Right ventricle myocardium superior (tissue), 1 donor: ENCODE measurements around the gene BRIP1. TPM values are rescaled to one million over a fixed set of nuclear protein-coding genes. Genes with fewer than 3 reads are reported as not detected.
"Not testable (repeated sequence)": the region's sequence is repeated elsewhere in the genome, so short reads cannot be mapped to it uniquely, and the experiment has no call there.

Experiments
- ATAC-seq: fragments of 200-7000 bp; cut with Tn5 transposase; one replicate; pipeline ENCODE4 v1.9.1; 2020; ENCODE audit warnings: mild to moderate bottlenecking; ENCODE audit not compliant: poor library complexity
- DNase-seq: peaks from one replicate; pipeline ENCODE4 v3.0.0-alpha.2; 2020
- intact Hi-C: fragments of 100-400 bp; cut with DNase I; formaldehyde crosslinking; loops from one replicate; pipeline ENCODE4 v1.11.2; 2022
- total RNA-seq: library from RNA; stranded (reverse); fragmentation: NEBNext Ultra II Directional; extraction: Animal tissue kit (Norgen Biotek cat#: 25700); gene quantifications from one replicate; pipeline ENCODE4 v1.2.1, GENCODE V29; 2021
- donor health status: DM: no; HTN: yes; CAD: no; lungs with severe emphysema.

The BRIP1 gene
- total RNA-seq, 1 donor from 2014 or later = 0.22 TPM

DNA sequence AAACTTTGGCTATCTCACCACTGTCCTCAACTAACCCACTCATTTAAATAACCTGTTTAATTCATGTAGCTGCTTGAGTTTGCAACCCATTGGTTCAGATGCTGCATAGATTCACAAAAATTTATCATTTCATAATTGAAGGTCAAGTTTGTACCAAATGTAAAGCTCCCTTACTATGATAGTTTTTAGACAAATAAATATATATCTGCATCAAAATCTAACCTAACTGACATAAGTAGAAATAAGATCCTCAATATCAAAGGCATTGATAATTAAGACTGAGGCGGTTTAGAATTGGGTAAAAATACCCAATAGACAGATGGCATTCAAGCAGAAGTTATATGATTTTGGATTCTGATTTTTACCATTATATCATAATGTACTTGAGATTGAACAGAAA lies 139.4 kb downstream of the BRIP1 start:
- ATAC-seq = no peak
- DNase-seq = no peak
- intact Hi-C loops = no loop called here

DNA sequence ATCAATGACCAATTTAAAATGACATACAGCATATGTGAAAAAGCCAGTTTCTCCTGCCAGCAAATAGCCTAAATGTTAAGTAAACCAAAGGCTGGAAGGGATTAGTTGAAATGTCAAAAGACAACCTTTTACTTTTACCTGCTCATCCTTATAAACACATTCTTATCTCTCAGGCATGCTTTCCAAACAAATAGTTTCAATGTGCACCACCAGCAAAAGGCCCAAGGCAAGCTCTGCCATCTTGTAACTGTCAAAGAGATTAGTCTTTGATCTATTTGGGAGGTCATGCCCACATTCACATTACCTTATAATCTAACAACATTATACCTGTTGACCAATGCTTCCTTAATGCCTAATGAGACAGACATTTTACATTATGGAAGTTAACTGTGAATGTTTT lies 140.1 kb downstream of the BRIP1 start:
- no peak for ATAC-seq
- intact Hi-C loops = no loop called here
- DNase-seq = no peak

DNA sequence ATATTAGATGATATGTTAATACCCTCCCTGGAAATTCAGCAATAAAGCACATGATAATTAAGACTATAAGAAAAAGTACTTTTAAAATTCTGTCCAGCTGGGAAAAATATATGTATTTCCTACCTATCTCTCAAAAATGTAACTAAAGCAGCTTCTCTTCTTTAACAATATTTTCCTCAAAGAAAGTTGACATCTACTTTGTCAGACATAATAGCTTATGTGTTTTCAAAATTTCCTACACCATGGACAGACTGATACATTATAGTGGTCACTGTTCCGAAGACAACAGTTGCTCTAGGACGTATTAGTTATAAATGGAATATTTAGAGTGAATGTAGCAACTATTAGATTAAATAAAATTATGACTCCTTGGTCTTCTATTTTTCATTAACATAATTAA lies 140.9 kb downstream of the BRIP1 start:
- DNase-seq (no peak), ATAC-seq (no peak)
- intact Hi-C loops = no loop called here

DNA sequence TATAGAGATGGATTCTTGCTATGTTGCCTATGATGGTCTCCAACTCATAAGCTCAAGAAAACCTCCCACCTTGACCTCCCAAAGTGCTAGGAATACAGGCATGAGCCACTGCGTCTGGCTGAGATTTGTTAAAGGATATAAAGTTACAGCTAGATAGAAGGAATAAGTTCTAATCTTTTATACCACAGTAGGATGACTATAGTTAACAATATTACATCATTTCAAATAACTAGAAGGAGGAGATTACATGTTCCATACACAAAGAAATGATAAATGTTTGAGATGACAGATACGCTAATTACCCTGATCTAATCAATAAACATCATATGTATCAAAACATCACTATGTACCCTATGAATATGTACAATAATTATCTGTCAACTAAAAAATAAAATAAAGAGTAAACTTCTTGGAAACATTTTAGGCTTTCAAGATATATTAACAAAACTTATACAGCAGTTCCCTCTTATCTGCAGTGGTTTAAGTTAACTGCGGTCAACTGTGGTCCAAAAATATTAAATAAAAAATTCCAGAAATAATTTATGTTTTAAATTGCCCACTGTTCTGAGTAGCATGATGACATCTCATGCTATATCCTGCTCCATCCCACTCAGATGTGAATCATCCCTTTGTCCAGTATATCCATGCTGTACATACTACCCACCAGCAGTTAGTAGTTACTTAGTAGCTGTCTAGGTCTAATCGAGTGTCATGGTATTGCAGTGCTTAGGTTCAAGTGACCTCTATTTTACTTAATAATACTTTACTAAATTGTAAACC lies 143.1 kb downstream of the BRIP1 start:
- DNase-seq = no peak
- ATAC-seq = no peak
- intact Hi-C loops = no loop called here

DNA sequence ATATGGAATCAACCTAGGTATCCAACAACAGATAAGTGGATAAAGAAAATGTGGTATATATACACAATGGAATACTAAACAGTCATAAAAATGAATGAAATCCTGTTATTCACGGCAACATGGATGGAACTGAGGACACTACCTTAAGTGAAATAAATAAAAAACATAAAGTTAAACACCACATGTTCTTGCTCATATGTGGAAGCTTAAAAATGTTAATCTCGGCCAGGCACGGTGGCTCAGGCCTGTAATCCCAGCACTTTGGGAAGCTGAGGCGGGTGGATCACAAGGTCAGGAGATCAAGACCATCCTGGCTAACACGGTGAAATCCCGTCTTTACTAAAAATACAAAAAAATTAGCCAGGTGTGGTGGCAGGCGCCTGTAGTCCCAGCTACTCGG lies 144.1 kb downstream of the BRIP1 start:
- ATAC-seq, intact Hi-C loops, DNase-seq: not testable (repeated sequence)

DNA sequence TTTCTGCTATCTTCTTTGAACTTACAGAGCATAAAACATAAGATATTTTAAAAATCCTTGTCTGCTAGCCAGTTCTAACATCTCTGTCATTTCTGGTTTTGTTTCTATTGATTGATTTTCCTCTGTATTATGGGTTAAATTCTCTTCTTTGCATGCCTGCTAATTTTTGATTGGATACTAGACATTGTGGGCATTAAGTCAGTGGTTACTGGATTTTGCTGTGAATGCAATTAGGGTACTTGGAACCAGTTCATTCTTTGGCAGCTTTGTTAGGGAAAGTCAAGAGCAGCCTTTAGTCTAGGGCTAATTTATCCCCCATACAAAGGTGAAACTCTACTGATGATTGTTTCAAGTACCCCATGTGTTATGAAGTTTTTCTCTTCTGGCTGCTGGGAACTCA lies 145.3 kb downstream of the BRIP1 start:
- no peak for ATAC-seq
- intact Hi-C loops = no loop called here
- no peak for DNase-seq

DNA sequence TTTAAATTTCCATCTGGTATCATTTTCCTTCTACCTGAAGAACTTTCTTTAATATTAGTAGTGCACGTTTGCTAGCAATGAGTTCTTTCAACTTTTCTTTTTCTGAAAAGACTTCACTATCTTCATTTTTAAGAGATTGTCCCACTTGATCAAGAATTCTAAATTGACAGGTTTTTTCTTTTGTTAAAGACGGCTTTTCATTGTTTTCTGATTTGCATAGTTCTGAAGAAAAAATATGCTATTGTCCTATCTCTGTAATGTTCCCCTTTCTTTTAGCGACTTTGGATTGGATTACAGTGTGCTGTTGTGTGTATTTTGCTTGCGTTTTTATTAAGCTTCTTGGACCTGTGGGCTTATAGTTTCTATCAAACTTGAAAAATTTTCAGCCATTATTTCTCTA lies 146.0 kb downstream of the BRIP1 start:
- no peak for DNase-seq
- intact Hi-C loops = no loop called here
- ATAC-seq = no peak

DNA sequence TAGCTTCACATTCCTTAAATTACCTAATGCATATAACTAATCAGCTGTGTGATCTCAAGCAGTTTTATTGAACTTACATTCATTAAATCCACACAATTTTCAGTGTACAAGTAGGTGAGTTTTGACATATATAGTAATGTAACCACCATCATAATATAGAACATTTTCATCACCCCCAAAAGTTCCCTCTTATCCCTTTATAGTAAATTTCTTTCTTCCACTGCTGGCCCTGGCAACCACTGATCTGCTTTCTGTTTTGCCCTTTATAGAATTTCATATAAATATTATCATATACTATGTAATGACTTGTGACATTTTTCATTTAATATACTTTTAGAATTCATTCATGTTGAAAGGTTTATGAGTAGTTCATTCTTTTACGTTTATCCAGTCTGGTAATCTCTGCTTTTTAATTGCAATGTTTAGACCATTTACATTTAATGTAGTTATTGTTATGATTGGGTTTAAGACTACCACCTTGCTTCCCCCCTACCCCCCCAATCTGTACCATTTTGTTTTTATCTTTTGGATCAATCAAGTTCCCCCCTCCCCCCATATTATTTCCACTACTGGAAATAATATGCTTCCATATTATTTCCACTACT lies 147.0 kb downstream of the BRIP1 start:
- no peak for ATAC-seq
- intact Hi-C loops = no loop called here

DNA sequence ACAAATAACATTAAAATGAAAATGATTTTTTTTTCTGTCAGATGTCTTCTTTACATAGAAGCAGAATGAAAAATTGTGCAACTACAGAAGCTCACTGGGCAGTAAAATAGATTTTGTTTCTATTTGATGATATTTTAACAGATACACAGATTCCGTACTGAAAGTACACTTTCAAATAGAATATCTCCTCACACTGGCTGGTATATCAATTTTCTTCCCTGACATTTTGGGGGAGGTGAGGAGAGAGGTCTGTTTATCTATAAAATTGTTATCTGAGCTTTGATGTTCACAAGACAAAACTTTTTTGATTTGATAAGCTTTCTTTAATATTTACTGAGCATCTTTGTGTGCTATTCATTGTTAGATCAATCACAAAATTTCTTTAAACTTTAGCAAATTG lies 148.0 kb downstream of the BRIP1 start:
- DNase-seq (no peak), ATAC-seq (no peak)
- intact Hi-C loops = no loop called here

More for the DNA sequence above, 147.0 kb downstream of the BRIP1 start:
- no peak for DNase-seq

DNA sequence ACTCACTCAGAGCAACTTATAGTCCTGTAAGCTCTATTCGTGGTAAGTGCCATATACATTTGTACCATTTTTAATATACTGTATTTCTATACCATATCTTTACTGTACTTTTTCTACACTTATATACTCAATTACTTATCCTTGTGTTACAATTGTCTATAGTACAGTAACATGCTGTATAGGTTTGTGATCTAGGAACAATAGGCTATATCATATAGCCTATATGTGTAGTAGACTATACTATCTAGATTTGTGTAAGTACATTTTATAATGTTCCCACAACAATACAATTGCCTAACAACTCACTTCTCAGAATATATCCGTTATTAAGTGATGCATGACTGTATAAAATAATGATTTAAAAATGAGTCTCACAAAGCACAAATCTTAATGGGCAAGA lies 149.0 kb downstream of the BRIP1 start:
- ATAC-seq (no peak), DNase-seq (no peak)
- intact Hi-C loops = no loop called here

DNA sequence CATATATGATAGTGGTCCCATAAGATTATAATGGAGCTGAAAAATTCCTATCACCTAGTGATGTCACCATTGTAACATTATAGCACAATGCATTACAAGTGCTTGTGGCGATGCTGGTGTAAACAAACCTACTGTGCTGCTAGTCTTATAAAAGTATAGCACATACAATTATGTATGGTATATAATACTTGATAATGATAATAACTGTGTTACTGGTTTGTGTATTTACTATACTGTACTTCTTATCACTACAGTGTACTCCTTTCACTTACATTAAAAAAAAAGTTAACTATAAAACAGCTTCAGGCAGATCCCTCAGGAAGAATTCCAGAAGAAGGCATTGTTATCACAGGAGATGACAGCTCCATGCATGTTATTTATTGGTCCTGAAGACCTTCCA lies 150.3 kb downstream of the BRIP1 start:
- no peak for DNase-seq
- intact Hi-C loops = no loop called here
- no peak for ATAC-seq

DNA sequence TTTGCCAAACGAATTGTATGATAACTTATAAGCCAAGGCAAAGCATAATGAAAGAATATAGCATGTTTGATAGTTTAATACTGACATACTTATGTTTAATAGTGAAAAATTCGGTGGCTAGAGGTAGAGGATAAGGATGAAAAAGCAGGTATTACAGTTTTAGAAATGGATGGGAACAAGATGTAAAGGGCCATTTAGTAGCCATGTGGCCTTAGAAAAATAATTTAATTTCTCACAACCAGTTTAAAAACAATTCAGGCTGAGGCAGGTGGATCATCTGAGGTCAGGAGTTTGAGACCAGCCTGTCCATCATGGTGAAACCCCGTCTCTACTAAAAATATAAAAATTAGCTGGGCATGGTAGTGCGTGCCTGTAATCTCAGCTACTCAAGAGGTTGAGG lies 152.8 kb downstream of the BRIP1 start:
- ATAC-seq (no peak), DNase-seq (no peak)
- intact Hi-C loops = no loop called here

DNA sequence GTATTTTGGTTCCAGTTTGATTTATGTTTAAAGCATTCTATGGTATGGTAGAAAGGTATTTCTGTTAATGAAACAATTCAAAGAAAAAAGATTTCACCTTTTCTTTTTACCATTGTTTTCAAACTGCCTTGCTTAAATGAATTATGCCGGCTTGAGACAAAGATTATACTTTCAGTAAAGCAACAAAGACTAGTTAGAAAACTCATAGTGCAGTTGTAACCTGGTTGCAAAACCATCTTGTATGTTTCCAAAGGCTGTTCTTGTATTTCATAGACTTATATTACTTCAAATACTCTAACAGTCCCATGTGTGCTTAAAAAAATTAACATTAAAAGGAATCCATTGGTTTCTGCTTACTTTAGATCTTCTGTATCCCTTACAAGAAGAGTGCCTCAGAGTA lies 153.8 kb downstream of the BRIP1 start:
- intact Hi-C loops = no loop called here
- no peak for ATAC-seq
- no peak for DNase-seq

DNA sequence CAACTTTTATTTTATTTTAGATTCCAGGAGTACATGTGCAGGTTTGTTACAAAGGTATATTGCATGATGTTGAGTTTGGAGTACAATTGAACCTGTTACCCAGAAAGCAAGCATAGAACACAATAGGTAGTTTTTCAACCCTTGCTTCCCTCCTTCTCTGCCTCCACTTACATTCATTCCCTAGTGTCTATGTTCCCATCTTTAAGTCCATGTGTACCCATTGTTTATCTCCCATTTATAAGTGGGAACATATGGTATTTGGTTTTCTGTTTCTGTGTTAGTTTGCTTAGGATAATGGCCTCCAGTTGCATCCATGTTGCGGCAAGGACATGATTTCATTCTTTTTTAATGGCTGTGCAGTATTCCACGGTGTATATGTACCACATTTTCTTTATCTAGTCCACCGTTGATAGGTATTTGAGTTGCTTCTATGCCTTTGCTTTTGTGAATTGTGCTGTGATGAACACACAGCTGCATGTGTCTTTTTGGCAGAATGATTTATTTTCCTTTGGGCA lies 158.3 kb downstream of the BRIP1 start:
- ATAC-seq (no peak), DNase-seq (no peak)
- intact Hi-C loops = no loop called here

DNA sequence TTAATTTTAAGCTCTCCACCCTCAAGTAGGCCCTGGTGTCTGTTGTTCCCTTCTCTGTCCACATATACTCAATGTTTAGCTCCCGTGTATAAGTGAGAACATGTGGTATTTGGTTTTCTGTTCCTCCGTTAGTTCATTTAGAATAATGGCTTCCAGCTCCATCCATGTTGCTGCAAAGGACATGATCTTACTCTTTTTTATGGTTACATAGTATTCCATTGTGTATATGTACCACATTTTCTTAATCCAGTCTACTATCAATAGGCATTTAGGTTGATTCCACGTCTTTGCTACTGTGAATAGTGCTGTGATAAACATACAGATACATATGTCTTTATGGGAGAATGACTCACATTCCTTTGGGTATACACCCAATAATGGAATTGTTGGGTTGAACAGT lies 160.9 kb downstream of the BRIP1 start:
- no peak for ATAC-seq

DNA sequence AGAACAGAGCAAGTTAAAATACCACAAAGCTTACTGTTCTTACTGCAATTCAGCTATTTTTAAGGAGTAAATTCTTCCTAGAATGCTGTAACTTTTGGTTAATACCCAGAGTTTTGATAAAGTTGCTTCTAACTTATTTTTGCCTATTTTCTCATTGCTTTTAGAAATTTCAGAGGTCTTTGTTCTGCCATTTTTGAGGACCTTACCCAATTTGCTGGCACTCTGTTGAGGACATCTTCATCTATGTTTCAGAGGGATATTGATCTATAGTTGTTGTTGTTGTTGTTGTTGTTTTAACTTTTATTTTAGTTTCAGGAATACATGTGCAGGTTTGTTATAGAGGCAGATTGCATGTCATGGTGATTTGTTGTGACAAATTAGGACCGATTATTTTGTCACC lies 161.3 kb downstream of the BRIP1 start:
- ATAC-seq = no peak
- DNase-seq = no peak
- intact Hi-C loops = no loop called here

More for the DNA sequence above, 160.9 kb downstream of the BRIP1 start:
- intact Hi-C loops = no loop called here
- DNase-seq = no peak

DNA sequence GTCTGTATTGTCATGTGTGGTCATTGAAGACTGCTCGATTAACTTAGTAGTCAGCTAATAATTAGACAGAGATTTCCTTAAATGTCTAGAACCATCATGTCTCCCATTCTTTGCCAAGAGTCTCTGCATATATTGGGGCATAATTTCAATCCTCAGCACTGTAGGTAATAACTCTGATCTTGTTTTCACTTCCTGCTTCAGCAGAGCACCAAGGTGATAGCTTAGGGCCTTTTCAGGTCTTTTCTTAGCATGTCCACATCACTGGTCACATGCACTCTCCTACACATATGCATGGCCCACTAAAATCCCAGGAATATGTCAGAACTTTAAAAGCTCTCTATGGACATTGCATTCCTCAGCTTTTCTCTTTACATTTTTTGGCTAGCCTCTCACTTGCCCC lies 162.0 kb downstream of the BRIP1 start:
- ATAC-seq (no peak), DNase-seq (no peak)
- intact Hi-C loops = no loop called here

DNA sequence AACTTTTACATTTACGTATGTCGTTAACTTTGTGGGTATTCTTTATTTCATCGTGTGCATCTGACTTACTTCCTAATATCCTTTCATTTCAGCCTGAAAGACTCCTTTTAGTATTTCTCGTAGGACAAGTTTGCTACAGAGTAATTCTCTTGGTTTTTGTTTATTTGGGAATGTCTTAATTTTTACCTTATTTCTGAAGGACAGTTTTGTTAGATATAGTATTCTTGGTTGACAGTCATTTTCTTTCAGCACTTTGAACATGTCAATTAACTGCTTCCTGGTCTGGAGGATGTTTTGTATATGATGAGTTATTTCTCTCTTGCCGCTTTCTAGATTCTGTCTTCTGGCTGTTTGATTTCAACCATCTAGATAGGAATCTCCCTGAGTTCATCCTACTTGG lies 163.1 kb downstream of the BRIP1 start:
- ATAC-seq (no peak), DNase-seq (no peak)
- intact Hi-C loops = no loop called here

DNA sequence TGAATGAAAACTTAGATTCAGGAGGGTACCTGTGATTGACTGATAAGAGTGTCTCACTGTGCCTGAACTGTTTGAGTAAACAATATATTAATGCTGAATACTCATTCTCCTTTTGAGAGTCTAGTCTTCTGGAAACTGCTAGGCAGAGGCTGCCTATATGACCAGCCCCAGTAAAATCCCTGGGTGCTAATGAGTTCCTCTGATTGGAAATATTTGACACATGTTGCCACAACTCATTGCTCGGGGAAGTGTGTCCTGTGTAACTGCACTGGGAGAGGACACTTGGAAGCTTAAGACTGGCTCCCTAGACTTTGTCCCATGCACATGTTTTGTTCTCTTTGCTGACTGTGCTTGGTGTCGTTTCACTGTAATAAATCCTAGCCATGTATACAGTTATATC lies 163.6 kb downstream of the BRIP1 start:
- ATAC-seq (no peak), DNase-seq (no peak)
- intact Hi-C loops = no loop called here

DNA sequence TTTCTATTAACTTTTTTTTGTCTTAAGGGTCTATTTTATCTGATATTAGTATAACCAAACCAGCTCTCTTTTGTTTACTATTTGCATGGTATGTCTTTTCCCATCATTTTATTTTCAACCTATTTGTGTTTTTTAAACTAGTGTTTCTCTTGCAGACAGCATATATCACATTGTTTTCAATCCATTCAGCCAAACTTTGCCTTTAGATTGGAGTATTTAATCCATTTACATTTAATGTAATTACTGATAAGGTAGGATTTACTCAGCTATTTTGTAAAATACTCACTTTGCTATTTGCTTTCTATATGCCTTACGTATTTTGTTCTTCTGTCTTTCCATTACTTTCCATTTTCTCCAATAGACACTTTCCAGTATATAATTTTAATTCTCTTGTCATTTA lies 164.3 kb downstream of the BRIP1 start:
- DNase-seq (no peak), ATAC-seq (no peak)
- intact Hi-C loops = no loop called here

DNA sequence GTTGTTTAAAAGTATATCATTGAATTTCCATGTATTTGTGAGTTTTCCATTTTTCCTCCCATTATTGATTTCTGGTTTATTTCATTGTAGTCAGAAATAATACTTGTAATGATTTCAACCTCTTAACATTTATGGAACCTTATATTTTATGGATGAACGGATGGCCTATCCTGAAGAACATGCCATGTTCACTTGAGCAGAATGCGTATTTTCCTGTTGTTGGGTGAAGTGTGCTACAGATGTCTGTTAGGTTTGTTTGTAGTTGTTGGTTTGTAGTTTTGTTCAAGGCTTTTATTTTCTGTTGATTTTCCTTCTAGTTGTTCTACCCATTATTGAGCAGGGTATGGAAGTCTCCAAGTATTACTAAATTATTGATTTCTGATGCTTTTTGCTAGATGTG lies 165.1 kb downstream of the BRIP1 start:
- intact Hi-C loops = no loop called here
- no peak for DNase-seq
- no peak for ATAC-seq
